ENCODE data around the gene KANSL1. TPM values are rescaled to one million over a fixed set of nuclear protein-coding genes. Genes with fewer than 3 reads are reported as not detected.

KANSL1 gene
- total and polyA plus RNA-seq, 7 donors: 9.7 to 130 (median 70.7) TPM

GRCh38 chr17:46003907-46004748, 189.1 kb downstream of the KANSL1 start:
- Histone ChIP-seq H3K4me3 (no peak overlapping the region), H3K27me3 (no peaks in the 10 kb centered on the region), H3K36me3 (no peaks in the 10 kb centered on the region), H3K27ac (peak overlapping the region in 1 of 4 donors; percentile 5), H3K9me3 (no peaks in the 10 kb centered on the region), H3K4me1 (peaks cover 0 to 19% (median 8%) of the 10 kb centered on the region in 4 donors)
- DNase-seq: peak; percentile 76
- intact Hi-C loops (cut with DNase I): loop anchor here (2.0 to 10.0 kb wide), 2 partner anchors 209 to 281 kb away; no protein-coding TSS in a partner anchor
- TF ChIP-seq CTCF (IDR thresholded peaks at IDR 0.05) (no peak), POLR2A (IDR thresholded peaks at IDR 0.05) (no peak), POLR2AphosphoS5 (IDR thresholded peaks at IDR 0.05) (no peak), EP300 (IDR thresholded peaks at IDR 0.05) (no peak)
- 13 to 48% methylated on average over 6 of the region's 6 CpGs for WGBS, 2 donors

- peaks cover 0 to 19% (median 8%) of the 10 kb centered on the region in 4 donors for H3K4me1 ChIP-seq
- no peak for DNase-seq
- intact Hi-C loops (cut with DNase I): loop anchor here (2.0 to 10.0 kb wide), 2 partner anchors 210 to 282 kb away; no protein-coding TSS in a partner anchor
- TF ChIP-seq CTCF (IDR thresholded peaks at IDR 0.05) (no peak), EP300 (IDR thresholded peaks at IDR 0.05) (no peak), POLR2AphosphoS5 (IDR thresholded peaks at IDR 0.05) (no peak), POLR2A (IDR thresholded peaks at IDR 0.05) (no peak)
- no peak overlapping the region for H3K27ac ChIP-seq
- H3K27me3 ChIP-seq: no peaks in the 10 kb centered on the region
- 59 to 66% methylated on average over 7 of the region's 7 CpGs for WGBS, 2 donors
- H3K9me3 ChIP-seq: no peaks in the 10 kb centered on the region
- H3K36me3 ChIP-seq: no peaks in the 10 kb centered on the region
- no peak overlapping the region for H3K4me3 ChIP-seq
Observed at GRCh38 chr17:46002973-46003316, 190.3 kb downstream of the KANSL1 start.

- H3K36me3 ChIP-seq: no peaks in the 10 kb centered on the region
- DNase-seq: peak; percentile 84
- 24 to 25% methylated on average over 8 of the region's 8 CpGs for WGBS, 2 donors
- intact Hi-C loops (cut with DNase I): loop anchor here (2.0 to 10.0 kb wide), 2 partner anchors 210 to 282 kb away; no protein-coding TSS in a partner anchor
- TF ChIP-seq POLR2A (IDR thresholded peaks at IDR 0.05): no peak
- TF ChIP-seq POLR2AphosphoS5 (IDR thresholded peaks at IDR 0.05): no peak
- TF ChIP-seq CTCF (IDR thresholded peaks at IDR 0.05): peak; percentile 84 to 97 (median 94)
- no peak for TF ChIP-seq EP300 (IDR thresholded peaks at IDR 0.05)
- peaks cover 0 to 19% (median 8%) of the 10 kb centered on the region in 4 donors for H3K4me1 ChIP-seq
- no peaks in the 10 kb centered on the region for H3K27me3 ChIP-seq
- H3K4me3 ChIP-seq: no peak overlapping the region
- no peaks in the 10 kb centered on the region for H3K9me3 ChIP-seq
- no peak overlapping the region for H3K27ac ChIP-seq
Observed at GRCh38 chr17:46002311-46002972, 190.8 kb downstream of the KANSL1 start.

- H3K36me3 ChIP-seq: peaks cover 0 to 3% (median 0%) of the 10 kb centered on the region in 4 donors
- intact Hi-C loops (cut with DNase I): loop anchor here (2.0 to 10.0 kb wide), 2 partner anchors 211 to 283 kb away; no protein-coding TSS in a partner anchor
- DNase-seq: no peak
- H3K27me3 ChIP-seq: no peaks in the 10 kb centered on the region
- 74 to 81% methylated on average over 13 of the region's 13 CpGs for WGBS, 2 donors
- H3K4me1 ChIP-seq: peaks cover 0 to 19% (median 8%) of the 10 kb centered on the region in 4 donors
- no peak overlapping the region for H3K27ac ChIP-seq
- no peaks in the 10 kb centered on the region for H3K9me3 ChIP-seq
- H3K4me3 ChIP-seq: no peak overlapping the region
- TF ChIP-seq CTCF (IDR thresholded peaks at IDR 0.05): no peak
Observed at GRCh38 chr17:46001390-46002310, 191.6 kb downstream of the KANSL1 start.
